Measurements from ENCODE around the gene KCNN1.
"Not testable (repeated sequence)": the region's sequence is repeated elsewhere in the genome, so short reads cannot be mapped to it uniquely, and the experiment has no call there.

Gene KCNN1

GRCh38 chr19:18031401-18031800, 64.5 kb downstream of the KCNN1 start:
- not testable (repeated sequence) for DNase-seq

GRCh38 chr19:18032102-18032501, 65.2 kb downstream of the KCNN1 start:
- DNase-seq, result not testable (repeated sequence)

GRCh38 chr19:18041054-18041453, 74.1 kb downstream of the KCNN1 start:
- no peak for DNase-seq

GRCh38 chr19:18043676-18044075, 76.8 kb downstream of the KCNN1 start:
- DNase-seq, result no peak

- DNase-seq, result no peak
Observed at GRCh38 chr19:18044825-18045304, 78.0 kb downstream of the KCNN1 start.

- no peak for DNase-seq
Observed at GRCh38 chr19:18045307-18046050, 78.6 kb downstream of the KCNN1 start.

- DNase-seq, result no peak
Observed at GRCh38 chr19:18046059-18046718, 79.3 kb downstream of the KCNN1 start.

- no peak for DNase-seq
Observed at GRCh38 chr19:18049385-18049784, 82.5 kb downstream of the KCNN1 start.

Data from GOT3 (cell line).